T-helper 1 cell treated with Interleukin-12 subunit alpha and Interleukin-12 subunit beta and Interleukin-4 antibody, amounts not matched to agents 30 ng/mL and 1 ng/mL, for 36 hours (primary cell): ENCODE measurements around the gene SVIL. TPM values are rescaled to one million over a fixed set of nuclear protein-coding genes. Genes with fewer than 3 reads are reported as not detected.
"Not testable (repeated sequence)": the region's sequence is repeated elsewhere in the genome, so short reads cannot be mapped to it uniquely, and the experiment has no call there.

Experiments used
- intact Hi-C: fragments of 100-400 bp; cut with micrococcal nuclease; formaldehyde crosslinking; loops from one replicate; pipeline ENCODE4 v1.15.1; 2024
- total RNA-seq: library from RNA; stranded (reverse); gene quantifications from 2 replicates; pipeline ENCODE4 v1.2.3, GENCODE V29; 2022

The SVIL gene
- total RNA-seq, 1 donor from 2014 or later, result 12.9 TPM

DNA sequence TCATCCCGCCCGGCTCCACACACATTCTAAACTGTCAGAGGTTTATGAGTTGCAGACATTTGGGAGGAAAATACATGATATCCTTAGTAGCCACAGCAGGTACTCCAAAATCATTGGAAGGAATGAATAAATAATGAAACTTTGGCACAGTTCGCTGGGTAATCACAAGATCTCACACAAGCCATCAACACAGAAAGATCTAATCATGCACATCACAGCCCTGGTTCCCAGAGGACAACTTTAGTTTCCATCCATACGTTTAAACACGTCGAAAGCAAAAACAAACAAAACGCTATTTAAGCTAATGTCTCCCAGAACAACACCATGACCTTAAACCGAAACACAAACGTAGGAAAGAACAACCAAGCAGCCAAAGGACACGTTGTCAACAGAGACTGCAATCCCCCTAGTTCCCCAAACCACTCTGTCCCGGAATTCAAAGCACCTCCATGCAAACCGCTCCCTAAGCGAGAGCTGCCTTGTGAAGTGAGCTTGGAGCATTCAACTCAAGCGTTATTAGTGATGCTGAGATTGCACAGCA lies 12.3 kb downstream of the SVIL start:
- intact Hi-C loops, result no loop called here

DNA sequence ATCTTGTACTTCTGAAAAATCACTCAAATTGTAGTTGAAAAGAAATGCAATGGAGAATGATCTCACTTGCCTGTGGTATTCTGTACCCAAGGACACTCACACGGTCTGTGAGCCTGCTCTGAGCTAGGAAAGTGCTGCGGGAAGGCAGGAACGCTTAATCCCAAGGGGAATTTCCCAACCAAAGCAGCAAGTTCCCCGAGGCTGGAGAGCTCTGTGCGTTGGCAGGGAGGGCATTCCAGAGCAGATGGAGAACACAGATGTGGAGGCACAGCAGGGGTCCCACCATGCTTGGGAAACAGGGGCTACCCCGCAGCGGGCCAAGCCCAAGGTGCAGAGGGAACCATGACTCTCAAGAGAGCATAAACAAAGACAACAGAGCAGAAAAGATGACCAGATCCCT lies 13.6 kb downstream of the SVIL start:
- intact Hi-C loops, result no loop called here

DNA sequence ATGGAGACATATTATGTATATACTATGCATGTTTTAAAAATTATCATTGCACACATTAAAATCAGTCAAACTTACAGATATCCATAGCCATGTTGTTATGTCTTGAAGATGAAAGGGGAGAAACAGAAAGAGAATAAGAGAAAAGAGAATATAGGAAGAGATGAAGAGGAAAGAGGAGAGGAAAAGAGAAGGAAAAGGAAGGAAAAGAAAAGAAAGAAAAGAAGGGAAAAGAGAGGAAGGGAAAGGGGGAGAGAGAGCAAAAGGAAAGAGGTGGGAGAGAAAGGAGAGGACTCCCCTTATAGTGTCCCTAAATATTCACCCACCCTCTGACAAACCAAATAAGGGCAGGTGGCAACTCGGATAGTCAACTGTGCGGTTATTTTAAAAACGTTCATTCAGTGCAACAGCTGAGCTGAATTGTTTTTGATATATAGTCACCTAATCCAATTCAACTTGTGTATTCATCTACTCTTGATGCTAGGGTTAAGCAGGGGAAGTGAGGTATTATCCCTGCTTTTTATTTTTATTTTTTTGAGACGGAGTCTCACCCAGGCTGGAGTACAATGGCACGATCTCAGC lies 14.6 kb downstream of the SVIL start:
- intact Hi-C loops, result no loop called here

GRCh38 chr10:29619241-29619669 lies 15.5 kb downstream of the SVIL start:
- intact Hi-C loops, result no loop called here

DNA sequence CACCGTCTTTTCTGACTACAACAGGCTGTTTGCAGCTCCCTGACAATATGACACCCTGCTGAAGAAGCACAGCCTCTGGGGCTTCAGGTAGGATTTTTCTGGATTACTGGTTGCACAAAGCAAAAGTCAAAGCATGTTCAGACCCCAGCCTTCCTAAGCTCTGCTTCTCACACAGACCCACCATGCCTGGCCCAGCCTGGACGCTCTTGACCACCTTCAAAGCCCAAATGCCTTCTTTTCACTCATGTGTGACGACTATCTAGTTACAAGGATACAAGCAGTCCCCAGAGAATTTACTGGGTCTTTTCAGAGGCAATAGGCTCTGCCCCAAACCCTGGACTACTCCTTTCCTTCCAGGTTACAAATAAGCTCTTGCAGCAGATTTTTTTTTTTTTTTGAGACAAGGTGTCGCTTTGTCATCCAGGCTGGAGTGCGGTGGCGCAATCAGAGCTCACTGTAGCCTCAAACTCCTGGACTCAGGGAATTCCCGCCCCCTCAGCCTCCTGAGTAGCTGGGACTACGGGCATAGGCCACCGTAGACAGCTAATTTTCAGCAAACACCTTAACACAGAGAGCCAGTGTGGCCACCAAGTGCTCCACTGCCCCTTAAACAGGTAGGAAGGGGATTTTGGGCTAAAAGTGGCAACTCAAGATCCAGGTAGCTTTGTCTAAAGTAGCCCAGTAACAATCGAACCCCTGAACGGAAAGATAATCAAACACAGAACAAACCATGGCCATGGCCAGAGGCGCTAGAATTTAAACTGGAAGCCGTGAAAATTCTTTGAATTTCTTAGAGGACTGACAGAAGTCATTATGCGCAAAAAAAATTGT lies 16.2 kb downstream of the SVIL start:
- intact Hi-C loops, result no loop called here

- intact Hi-C loops, result no loop called here
Measured at GRCh38 chr10:29617880-29618340, 16.9 kb downstream of the SVIL start.

DNA sequence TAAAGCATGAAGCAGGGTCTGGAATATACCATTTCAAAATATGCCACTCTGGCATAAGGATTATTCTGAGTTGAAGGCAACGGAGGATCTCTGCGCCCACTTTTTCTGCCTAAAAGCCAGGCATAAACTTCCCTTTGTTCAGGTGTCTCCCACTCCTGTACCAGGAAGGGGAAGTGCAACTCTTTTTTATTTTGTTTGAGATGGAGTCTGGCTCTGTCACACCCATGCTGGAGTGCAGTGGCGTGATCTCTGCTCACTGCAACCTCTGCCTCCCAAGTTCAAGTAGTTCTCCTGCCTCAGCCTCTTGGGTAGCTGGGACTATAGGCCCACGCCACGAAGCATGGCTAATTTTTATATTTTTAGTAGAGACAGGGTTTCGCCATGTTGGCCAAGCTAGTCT lies 18.2 kb downstream of the SVIL start:
- intact Hi-C loops, result no loop called here

GRCh38 chr10:29615195-29615594 lies 19.6 kb downstream of the SVIL start:
- intact Hi-C loops, result no loop called here

DNA sequence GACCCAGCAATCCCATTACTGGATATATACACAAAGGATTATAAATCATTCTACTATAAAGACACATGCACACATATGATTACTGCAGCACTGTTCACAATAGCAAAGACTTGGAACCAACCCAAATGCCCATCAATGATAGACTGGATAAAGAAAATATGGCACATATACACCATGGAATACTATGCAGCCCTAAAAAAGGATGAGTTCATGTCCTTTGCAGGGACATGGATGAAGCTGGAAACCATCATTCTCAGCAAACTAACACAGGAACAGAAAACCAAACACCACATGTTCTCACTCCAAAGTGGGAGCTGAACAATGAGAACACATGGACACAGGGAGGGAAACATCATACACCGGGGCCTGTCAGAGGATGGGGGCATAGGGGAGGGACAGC lies 20.5 kb downstream of the SVIL start:
- intact Hi-C loops, result not testable (repeated sequence)

DNA sequence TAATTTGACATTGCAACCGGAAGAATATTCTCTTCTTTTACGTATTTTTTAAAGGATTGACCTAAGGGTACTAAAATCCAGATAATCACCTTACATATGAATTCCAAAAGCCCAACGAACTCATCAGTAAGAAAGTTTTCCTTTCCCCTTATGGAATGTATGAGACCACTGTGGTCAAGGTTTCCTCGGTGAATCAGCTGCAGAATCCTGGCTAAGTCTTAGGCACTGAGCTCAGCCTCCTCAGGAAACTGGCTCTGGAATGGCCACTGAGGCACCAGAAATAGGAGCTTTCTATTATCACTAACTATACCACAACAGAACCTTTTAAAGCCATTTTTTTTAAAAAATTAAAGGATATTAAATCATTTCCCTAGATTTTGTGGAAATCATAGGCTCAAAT lies 21.0 kb downstream of the SVIL start:
- intact Hi-C loops, result no loop called here

- intact Hi-C loops, result no loop called here
Measured at GRCh38 chr10:29613196-29613595, 21.6 kb downstream of the SVIL start.

- intact Hi-C loops, result no loop called here
Measured at GRCh38 chr10:29612657-29613056, 22.1 kb downstream of the SVIL start.

DNA sequence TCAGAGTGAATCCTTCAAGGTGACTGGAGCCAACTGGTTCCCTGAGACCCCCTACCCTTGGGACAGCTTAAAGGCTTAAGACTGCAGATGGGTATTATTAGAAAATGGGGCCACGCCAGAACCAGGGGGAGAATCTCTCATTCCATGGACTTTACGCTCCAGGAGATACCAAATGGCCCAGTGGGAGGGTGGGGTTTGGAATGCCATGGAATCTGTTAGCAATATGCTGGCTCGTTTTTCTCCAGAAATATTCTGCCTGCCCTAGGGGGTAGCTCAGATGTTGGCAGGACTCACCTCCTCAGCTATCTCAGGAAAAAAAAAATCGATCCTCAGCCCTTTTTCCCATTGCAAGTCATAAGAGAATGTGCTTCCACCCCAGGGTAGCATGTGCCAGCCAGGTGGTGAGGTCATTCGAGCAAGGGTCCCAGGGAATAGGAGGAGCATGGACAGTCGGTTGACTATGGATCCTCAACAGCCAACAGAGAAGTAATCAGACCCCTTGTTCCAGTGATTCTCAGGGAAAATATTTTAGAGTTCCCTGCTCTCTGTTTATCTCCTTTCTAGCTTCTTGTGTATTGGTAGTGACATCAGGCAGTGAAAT lies 22.9 kb downstream of the SVIL start:
- intact Hi-C loops, result no loop called here

- intact Hi-C loops, result no loop called here
Measured at GRCh38 chr10:29610876-29611647, 23.7 kb downstream of the SVIL start.

GRCh38 chr10:29610331-29610730 lies 24.4 kb downstream of the SVIL start:
- intact Hi-C loops, result not testable (repeated sequence)

DNA sequence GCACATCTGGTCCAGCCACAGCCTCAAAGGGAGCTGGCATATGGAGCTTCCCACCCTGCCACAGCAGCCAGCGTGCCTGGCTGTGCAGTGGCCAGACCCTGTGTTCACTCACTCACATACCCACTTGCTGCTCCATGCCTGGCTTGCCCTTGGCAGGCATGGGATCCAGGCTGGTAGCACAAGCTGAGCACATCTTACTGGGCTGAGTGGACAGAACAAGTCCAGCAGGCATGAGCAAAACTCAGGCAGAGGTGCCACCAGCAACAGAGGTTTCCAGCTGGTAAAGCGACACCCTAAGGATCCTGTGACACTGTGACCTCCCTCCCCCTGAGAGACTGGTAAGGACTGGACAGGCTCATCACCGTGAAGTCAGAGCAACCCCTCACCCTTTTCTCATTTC lies 25.1 kb downstream of the SVIL start:
- intact Hi-C loops, result no loop called here

- intact Hi-C loops, result no loop called here
Measured at GRCh38 chr10:29608476-29609301, 26.1 kb downstream of the SVIL start.

GRCh38 chr10:29608062-29608461 lies 26.7 kb downstream of the SVIL start:
- intact Hi-C loops, result no loop called here

GRCh38 chr10:29607576-29607975 lies 27.2 kb downstream of the SVIL start:
- intact Hi-C loops, result no loop called here

DNA sequence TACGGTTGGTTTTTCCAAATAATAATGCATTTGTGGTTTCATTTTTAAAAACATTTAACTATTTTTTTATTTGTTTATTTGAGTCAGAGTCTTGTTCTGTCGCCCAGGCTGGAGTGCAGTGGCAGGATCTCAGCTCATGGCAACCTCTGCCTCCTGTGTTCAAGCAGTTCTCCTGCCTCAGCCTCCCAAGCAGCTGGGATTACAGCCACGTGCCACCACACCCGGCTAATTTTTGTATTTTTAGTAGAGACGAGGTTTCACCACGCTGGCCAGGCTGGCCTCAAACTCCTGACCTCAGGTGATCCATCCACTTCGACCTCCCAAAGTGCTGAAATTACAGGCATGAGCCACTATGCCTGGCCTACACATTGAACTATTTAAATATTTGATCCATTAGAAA lies 28.1 kb downstream of the SVIL start:
- intact Hi-C loops, result not testable (repeated sequence)
